ENCODE measurements around the gene LRRC25. TPM values are rescaled to one million over a fixed set of nuclear protein-coding genes. Genes with fewer than 3 reads are reported as not detected.
A peak's percentile ranks its signal among the peaks of the same experiment; 100 is the strongest.
"Not testable (repeated sequence)": the region's sequence is repeated elsewhere in the genome, so short reads cannot be mapped to it uniquely, and the experiment has no call there.

LRRC25 gene
- total and polyA plus RNA-seq, 9 donors: 1.2 to 2.4 (median 1.5) TPM

- Histone ChIP-seq H3K27ac (ENCODE audit: low read length) (no peak overlapping the region), H3K27me3 (ENCODE audit: control insufficient read depth, insufficient read depth, low read length) (peaks cover 37% of the 10 kb centered on the region), H3K4me1 (ENCODE audit: control insufficient read depth, insufficient read depth, low read length) (peaks cover 21% of the 10 kb centered on the region), H3K36me3 (ENCODE audit: control insufficient read depth, insufficient read depth, low read length) (no peaks in the 10 kb centered on the region), H3K9me3 (replicated peaks; ENCODE audit: control insufficient read depth, low read depth, low read length) (peaks cover 2% of the 10 kb centered on the region), H3K4me3 (ENCODE audit: low read length) (no peak overlapping the region)
- no peak for DNase-seq
- WGBS (ENCODE audit: insufficient coverage): 84% methylated on average over 3 of the region's 13 CpGs
These were observed 8.3 kb downstream of the LRRC25 start for GRCh38 chr19:18388960-18389725.

GRCh38 chr19:18388100-18388959 is 9.1 kb downstream of the LRRC25 start:
- H3K4me3 ChIP-seq (ENCODE audit: low read length): peak overlapping the region; percentile 26

GRCh38 chr19:18386543-18387271 is 10.7 kb downstream of the LRRC25 start:
- Histone ChIP-seq H3K27ac (ENCODE audit: low read length) (no peak overlapping the region), H3K4me3 (ENCODE audit: low read length) (no peak overlapping the region), H3K4me1 (ENCODE audit: control insufficient read depth, insufficient read depth, low read length) (peaks cover 21% of the 10 kb centered on the region), H3K36me3 (ENCODE audit: control insufficient read depth, insufficient read depth, low read length) (no peaks in the 10 kb centered on the region), H3K27me3 (ENCODE audit: control insufficient read depth, insufficient read depth, low read length) (peaks cover 37% of the 10 kb centered on the region), H3K9me3 (replicated peaks; ENCODE audit: control insufficient read depth, low read depth, low read length) (peaks cover 2% of the 10 kb centered on the region)
- no peak for DNase-seq
- WGBS (ENCODE audit: insufficient coverage): 82% methylated on average over 10 of the region's 14 CpGs

More at GRCh38 chr19:18388100-18388959, 9.1 kb downstream of the LRRC25 start:
- DNase-seq: peak; percentile 85
- peaks cover 37% of the 10 kb centered on the region for H3K27me3 ChIP-seq (ENCODE audit: control insufficient read depth, insufficient read depth, low read length)
- peaks cover 2% of the 10 kb centered on the region for H3K9me3 ChIP-seq (replicated peaks; ENCODE audit: control insufficient read depth, low read depth, low read length)
- WGBS (ENCODE audit: insufficient coverage): 7% methylated on average over 86 of the region's 86 CpGs
- H3K36me3 ChIP-seq (ENCODE audit: control insufficient read depth, insufficient read depth, low read length): no peaks in the 10 kb centered on the region
- H3K4me1 ChIP-seq (ENCODE audit: control insufficient read depth, insufficient read depth, low read length): peaks cover 21% of the 10 kb centered on the region
- no peak overlapping the region for H3K27ac ChIP-seq (ENCODE audit: low read length)

- Histone ChIP-seq H3K9me3 (replicated peaks; ENCODE audit: control insufficient read depth, low read depth, low read length) (peaks cover 2% of the 10 kb centered on the region), H3K27me3 (ENCODE audit: control insufficient read depth, insufficient read depth, low read length) (peaks cover 35% of the 10 kb centered on the region), H3K36me3 (ENCODE audit: control insufficient read depth, insufficient read depth, low read length) (no peaks in the 10 kb centered on the region), H3K4me1 (ENCODE audit: control insufficient read depth, insufficient read depth, low read length) (peaks cover 21% of the 10 kb centered on the region), H3K27ac (ENCODE audit: low read length) (no peak within 1 kb of the TSS), H3K4me3 (ENCODE audit: low read length) (no peak within 1 kb of the TSS)
- WGBS (ENCODE audit: insufficient coverage): 33% methylated on average over 29 of the region's 33 CpGs
- DNase-seq: peak; percentile 53
These were observed 11.5 kb downstream of the LRRC25 start, which contains the start of gene GDF15 for GRCh38 chr19:18385675-18386542. TSS of gene GDF15 (plus strand) at chr19:18386158. CDS start at chr19:18386190, 32 bp downstream.

GRCh38 chr19:18385359-18385674 is 12.1 kb downstream of the LRRC25 start:
- no peak overlapping the region for H3K27ac ChIP-seq (ENCODE audit: low read length)
- 100% methylated on average over 1 of the region's 3 CpGs for WGBS (ENCODE audit: insufficient coverage)
- peaks cover 29% of the 10 kb centered on the region for H3K27me3 ChIP-seq (ENCODE audit: control insufficient read depth, insufficient read depth, low read length)
- H3K4me1 ChIP-seq (ENCODE audit: control insufficient read depth, insufficient read depth, low read length): peaks cover 27% of the 10 kb centered on the region
- no peak overlapping the region for H3K4me3 ChIP-seq (ENCODE audit: low read length)
- H3K9me3 ChIP-seq (replicated peaks; ENCODE audit: control insufficient read depth, low read depth, low read length): no peaks in the 10 kb centered on the region
- no peak for DNase-seq
- H3K36me3 ChIP-seq (ENCODE audit: control insufficient read depth, insufficient read depth, low read length): no peaks in the 10 kb centered on the region

- no peak for DNase-seq
- Histone ChIP-seq H3K4me1 (ENCODE audit: control insufficient read depth, insufficient read depth, low read length) (peaks cover 31% of the 10 kb centered on the region), H3K9me3 (replicated peaks; ENCODE audit: control insufficient read depth, low read depth, low read length) (no peaks in the 10 kb centered on the region), H3K27me3 (ENCODE audit: control insufficient read depth, insufficient read depth, low read length) (peaks cover 25% of the 10 kb centered on the region), H3K36me3 (ENCODE audit: control insufficient read depth, insufficient read depth, low read length) (no peaks in the 10 kb centered on the region), H3K4me3 (ENCODE audit: low read length) (no peak overlapping the region), H3K27ac (ENCODE audit: low read length) (no peak overlapping the region)
- WGBS (ENCODE audit: insufficient coverage): no CpG with 5 or more reads among the region's 7 CpGs
These were observed 12.6 kb downstream of the LRRC25 start for GRCh38 chr19:18384775-18385174.

- Histone ChIP-seq H3K4me1 (ENCODE audit: control insufficient read depth, insufficient read depth, low read length) (peaks cover 29% of the 10 kb centered on the region), H3K27me3 (ENCODE audit: control insufficient read depth, insufficient read depth, low read length) (peaks cover 21% of the 10 kb centered on the region)
- 100% methylated on average over 1 of the region's 11 CpGs for WGBS (ENCODE audit: insufficient coverage)
- not testable (repeated sequence) for H3K27ac ChIP-seq (ENCODE audit: low read length); H3K36me3 ChIP-seq (ENCODE audit: control insufficient read depth, insufficient read depth, low read length); H3K4me3 ChIP-seq (ENCODE audit: low read length); H3K9me3 ChIP-seq (replicated peaks; ENCODE audit: control insufficient read depth, low read depth, low read length); DNase-seq
These were observed 13.8 kb downstream of the LRRC25 start for GRCh38 chr19:18383622-18384021.

- no peak for DNase-seq
- peaks cover under 1% of the 10 kb centered on the region for H3K27me3 ChIP-seq (ENCODE audit: control insufficient read depth, insufficient read depth, low read length)
- H3K9me3 ChIP-seq (replicated peaks; ENCODE audit: control insufficient read depth, low read depth, low read length): no peaks in the 10 kb centered on the region
- no peaks in the 10 kb centered on the region for H3K36me3 ChIP-seq (ENCODE audit: control insufficient read depth, insufficient read depth, low read length)
- H3K4me3 ChIP-seq (ENCODE audit: low read length): no peak overlapping the region
- WGBS (ENCODE audit: insufficient coverage): no CpG with 5 or more reads among the region's 3 CpGs
- H3K4me1 ChIP-seq (ENCODE audit: control insufficient read depth, insufficient read depth, low read length): peaks cover 11% of the 10 kb centered on the region
- peak overlapping the region; percentile 51 for H3K27ac ChIP-seq (ENCODE audit: low read length)
These were observed 16.6 kb downstream of the LRRC25 start for GRCh38 chr19:18380843-18381242.

All from muscle of leg (tissue), 11 donors.